Coronary artery (tissue), 2 donors: Measurements from ENCODE around the gene PHETA1.

Experiments used
- DNase-seq: peaks from one replicate; pipeline ENCODE4 v3.0.0-alpha.2; 2017; ENCODE audit warnings: low spot score
- H3K27ac ChIP-seq, 2 donors: fragments of 200-600 bp; sonication (generic); one replicate each; pipeline ENCODE4 v1.5.1; 2016 to 2019
- H3K4me3 ChIP-seq: fragments of 200-600 bp; sonication (generic); 2 replicates; pipeline ENCODE4 v1.5.1; 2016; ENCODE audit warnings: mild to moderate bottlenecking, moderate library complexity
- CTCF ChIP-seq: fragments of 200-600 bp; sonication (generic); IDR thresholded peaks from one replicate; pipeline ENCODE4 v1.5.1; 2019; ENCODE audit warnings: antibody characterized with exemption

Gene PHETA1

GRCh38 chr12:111412830-111413441 lies 44.0 kb upstream of the PHETA1 start:
- no peak for TF ChIP-seq CTCF
- no peak for DNase-seq
- Histone ChIP-seq H3K27ac (peak overlapping the region in 1 of 2 donors; percentile 80), H3K4me3 (no peak overlapping the region)

GRCh38 chr12:111412007-111412829 lies 43.3 kb upstream of the PHETA1 start:
- no peak for DNase-seq
- peak overlapping the region; percentile 19 to 80 for H3K27ac ChIP-seq
- no peak for TF ChIP-seq CTCF
- H3K4me3 ChIP-seq = peak overlapping the region; percentile 4

GRCh38 chr12:111411185-111411764 lies 42.4 kb upstream of the PHETA1 start:
- DNase-seq = no peak
- Histone ChIP-seq H3K4me3 (no peak overlapping the region), H3K27ac (peak overlapping the region; percentile 72 to 94)
- no peak for TF ChIP-seq CTCF

GRCh38 chr12:111410431-111411184 lies 41.7 kb upstream of the PHETA1 start:
- no peak for TF ChIP-seq CTCF
- DNase-seq = no peak
- H3K27ac ChIP-seq = peak overlapping the region; percentile 72 to 94
- H3K4me3 ChIP-seq = peak overlapping the region; percentile 93

GRCh38 chr12:111409780-111410430 lies 41.0 kb upstream of the PHETA1 start:
- TF ChIP-seq CTCF = no peak

GRCh38 chr12:111409403-111409779 lies 40.5 kb upstream of the PHETA1 start:
- Histone ChIP-seq H3K27ac (peak overlapping the region; percentile 72 to 94), H3K4me3 (peak overlapping the region; percentile 93)
- TF ChIP-seq CTCF = no peak
- no peak for DNase-seq

More at GRCh38 chr12:111409780-111410430, 41.0 kb upstream of the PHETA1 start:
- Histone ChIP-seq H3K4me3 (peak overlapping the region; percentile 93), H3K27ac (peak overlapping the region; percentile 72 to 94)
- no peak for DNase-seq
